Breast epithelium (tissue), 3 donors: Measurements from ENCODE around the gene RUBCNL.

Source experiments
- POLR2A ChIP-seq: fragments of 450-650 bp; IDR thresholded peaks from one replicate; pipeline ENCODE4 v1.6.1; 2016; ENCODE audit warnings: antibody characterized with exemption, mild to moderate bottlenecking, moderate library complexity
- TF ChIP-seq, protein P1 (sequence below), 3 donors: fragments of 450-650 bp; IDR thresholded peaks; one replicate each; pipeline ENCODE4 v1.5.1; 2016 to 2017; ENCODE audit warnings: antibody characterized with exemption in 3 of 3, mild to moderate bottlenecking in 3 of 3, moderate library complexity in 3 of 3

DNA sequence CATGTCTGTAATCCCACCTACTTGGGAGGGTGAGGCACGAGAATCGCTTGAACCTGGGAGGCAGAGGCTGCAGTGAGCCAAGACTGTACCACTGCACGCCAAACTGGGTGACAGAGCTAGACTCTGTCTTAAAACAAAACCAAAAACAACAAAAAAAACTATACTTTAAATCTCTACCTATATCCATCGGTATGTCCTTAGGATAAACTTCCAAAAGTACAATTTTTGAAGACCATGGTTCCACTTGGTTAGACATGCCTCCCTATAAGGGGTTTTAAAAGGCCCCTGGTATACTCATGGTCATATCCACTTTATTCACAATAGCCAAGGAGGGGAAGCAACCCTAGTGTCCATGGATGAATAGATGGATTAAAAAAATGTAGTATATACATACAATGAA is 39.8 kb downstream of the RUBCNL start:
- TF ChIP-seq, protein P1, sequence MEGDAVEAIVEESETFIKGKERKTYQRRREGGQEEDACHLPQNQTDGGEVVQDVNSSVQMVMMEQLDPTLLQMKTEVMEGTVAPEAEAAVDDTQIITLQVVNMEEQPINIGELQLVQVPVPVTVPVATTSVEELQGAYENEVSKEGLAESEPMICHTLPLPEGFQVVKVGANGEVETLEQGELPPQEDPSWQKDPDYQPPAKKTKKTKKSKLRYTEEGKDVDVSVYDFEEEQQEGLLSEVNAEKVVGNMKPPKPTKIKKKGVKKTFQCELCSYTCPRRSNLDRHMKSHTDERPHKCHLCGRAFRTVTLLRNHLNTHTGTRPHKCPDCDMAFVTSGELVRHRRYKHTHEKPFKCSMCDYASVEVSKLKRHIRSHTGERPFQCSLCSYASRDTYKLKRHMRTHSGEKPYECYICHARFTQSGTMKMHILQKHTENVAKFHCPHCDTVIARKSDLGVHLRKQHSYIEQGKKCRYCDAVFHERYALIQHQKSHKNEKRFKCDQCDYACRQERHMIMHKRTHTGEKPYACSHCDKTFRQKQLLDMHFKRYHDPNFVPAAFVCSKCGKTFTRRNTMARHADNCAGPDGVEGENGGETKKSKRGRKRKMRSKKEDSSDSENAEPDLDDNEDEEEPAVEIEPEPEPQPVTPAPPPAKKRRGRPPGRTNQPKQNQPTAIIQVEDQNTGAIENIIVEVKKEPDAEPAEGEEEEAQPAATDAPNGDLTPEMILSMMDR (IDR thresholded peaks at IDR 0.05) = no peak
- TF ChIP-seq POLR2A = no peak
